Osteoblast (primary cell): ENCODE measurements around the gene TGM4. TPM values are rescaled to one million over a fixed set of nuclear protein-coding genes. Genes with fewer than 3 reads are reported as not detected.

Source experiments
- DNase-seq: peaks from one replicate; pipeline ENCODE4 v3.0.0; 2011; ENCODE audit warnings: low spot score, mixed read lengths; ENCODE audit not compliant: insufficient read length; ENCODE audit errors: missing footprints
- H2AFZ ChIP-seq: 2 replicates; pipeline ENCODE4 v1.6.0; 2011; ENCODE audit warnings: mild to moderate bottlenecking, low read length
- H3K27ac ChIP-seq: 2 replicates; pipeline ENCODE4 v1.5.1; 2011; ENCODE audit warnings: mild to moderate bottlenecking, low read depth, low read length, moderate library complexity
- H3K27me3 ChIP-seq: 2 replicates; pipeline ENCODE4 v1.6.0; 2012; ENCODE audit warnings: mild to moderate bottlenecking, control low read depth, inconsistent platforms, low read length, moderate library complexity; ENCODE audit not compliant: insufficient read depth
- H3K36me3 ChIP-seq: 2 replicates; pipeline ENCODE4 v1.5.1; 2011; ENCODE audit warnings: mild to moderate bottlenecking, low read length, control low read depth, moderate library complexity; ENCODE audit not compliant: insufficient read depth
- H3K4me1 ChIP-seq: 2 replicates; pipeline ENCODE4 v1.5.1; 2011; ENCODE audit warnings: mild to moderate bottlenecking, low read length, control low read depth, moderate library complexity; ENCODE audit not compliant: insufficient read depth
- H3K4me2 ChIP-seq: 2 replicates; pipeline ENCODE4 v1.6.0; 2011; ENCODE audit warnings: mild to moderate bottlenecking, low read length; ENCODE audit not compliant: insufficient read depth
- H3K4me3 ChIP-seq: fragments of 200-600 bp; sonication (generic); 3 replicates; pipeline ENCODE4 v1.5.1; 2012; ENCODE audit warnings: mild to moderate bottlenecking, low read length, inconsistent platforms; ENCODE audit not compliant: insufficient read depth
- H3K79me2 ChIP-seq: 2 replicates; pipeline ENCODE4 v1.6.0; 2012; ENCODE audit warnings: mild to moderate bottlenecking, low read length, control low read depth, inconsistent platforms; ENCODE audit not compliant: insufficient read depth
- H3K9me3 ChIP-seq: 2 replicates; pipeline ENCODE4 v1.5.1; 2011; ENCODE audit warnings: low read depth, low read length, control low read depth
- H4K20me1 ChIP-seq: 2 replicates; pipeline ENCODE4 v1.6.0; 2012; ENCODE audit warnings: mild to moderate bottlenecking, low read length, control low read depth; ENCODE audit not compliant: insufficient read depth
- CTCF ChIP-seq: IDR thresholded peaks from 2 replicates; pipeline ENCODE4 v1.5.1; 2011; ENCODE audit warnings: mild to moderate bottlenecking, low read depth, low read length, moderate library complexity; ENCODE audit errors: extremely low read depth
- total RNA-seq: library from RNA; depleted of rRNA; stranded (reverse); fragments of >200 nt; gene quantifications from 2 replicates; pipeline ENCODE4 v1.2.3, GENCODE V29; 2012

TGM4 gene
- total RNA-seq, 1 donor: not detected

- TF ChIP-seq CTCF: no peak
- Histone ChIP-seq H3K9me3 (no peaks in the 10 kb centered on the region), H2AFZ (no peak overlapping the region), H3K4me2 (no peak overlapping the region), H3K79me2 (no peaks in the 10 kb centered on the region), H3K27me3 (peaks cover 16% of the 10 kb centered on the region), H3K27ac (no peak overlapping the region), H3K4me3 (no peak overlapping the region), H3K4me1 (no peaks in the 10 kb centered on the region), H4K20me1 (no peaks in the 10 kb centered on the region), H3K36me3 (no peaks in the 10 kb centered on the region)
- no peak for DNase-seq
Measured at GRCh38 chr3:44905446-44906157, 31.2 kb downstream of the TGM4 start.

GRCh38 chr3:44906997-44907396, 32.6 kb downstream of the TGM4 start:
- H3K27me3 ChIP-seq: peaks cover 16% of the 10 kb centered on the region
- no peak for TF ChIP-seq CTCF
- H3K27ac ChIP-seq: no peak overlapping the region
- H3K79me2 ChIP-seq: no peaks in the 10 kb centered on the region
- H3K4me1 ChIP-seq: no peaks in the 10 kb centered on the region
- H4K20me1 ChIP-seq: no peaks in the 10 kb centered on the region
- H2AFZ ChIP-seq: no peak overlapping the region
- H3K4me2 ChIP-seq: no peak overlapping the region
- no peak overlapping the region for H3K4me3 ChIP-seq
- no peak for DNase-seq
- H3K36me3 ChIP-seq: no peaks in the 10 kb centered on the region
- peaks cover 2% of the 10 kb centered on the region for H3K9me3 ChIP-seq

- H3K4me1 ChIP-seq: no peaks in the 10 kb centered on the region
- no peaks in the 10 kb centered on the region for H3K36me3 ChIP-seq
- H3K4me3 ChIP-seq: no peak overlapping the region
- H4K20me1 ChIP-seq: no peaks in the 10 kb centered on the region
- no peak overlapping the region for H2AFZ ChIP-seq
- no peaks in the 10 kb centered on the region for H3K79me2 ChIP-seq
- DNase-seq: no peak
- H3K27me3 ChIP-seq: peaks cover 16% of the 10 kb centered on the region
- H3K4me2 ChIP-seq: no peak overlapping the region
- H3K9me3 ChIP-seq: peaks cover 2% of the 10 kb centered on the region
- no peak overlapping the region for H3K27ac ChIP-seq
- no peak for TF ChIP-seq CTCF
Measured at GRCh38 chr3:44907612-44908011, 33.2 kb downstream of the TGM4 start.

- no peaks in the 10 kb centered on the region for H3K36me3 ChIP-seq
- no peak for TF ChIP-seq CTCF
Measured at GRCh38 chr3:44909063-44909462, 34.7 kb downstream of the TGM4 start.

More at GRCh38 chr3:44909063-44909462, 34.7 kb downstream of the TGM4 start:
- DNase-seq: no peak
- Histone ChIP-seq H4K20me1 (peaks cover 1% of the 10 kb centered on the region), H3K79me2 (no peaks in the 10 kb centered on the region), H3K4me2 (no peak overlapping the region), H2AFZ (no peak overlapping the region), H3K27me3 (peaks cover 16% of the 10 kb centered on the region), H3K9me3 (peaks cover 2% of the 10 kb centered on the region), H3K27ac (no peak overlapping the region), H3K4me1 (no peaks in the 10 kb centered on the region), H3K4me3 (no peak overlapping the region)
